GM13977 (cell line): ENCODE measurements around the gene CLCN3.

Experiments
- DNase-seq: peaks from one replicate; pipeline ENCODE4 v3.0.0; 2012; ENCODE audit warnings: low spot score
- in situ Hi-C: fragments of 300-500 bp; cut with MboI; formaldehyde crosslinking; loops from one replicate; pipeline ENCODE4 v1.12.0; 2022; ENCODE audit warnings: low sequenced_read_pairs, low pct_unique_long_range_greater_than_20kb, mixed read lengths, inconsistent platforms; ENCODE audit not compliant: unreplicated experiment
- TF ChIP-seq, protein P1 (sequence below): IDR thresholded peaks from 2 replicates; pipeline ENCODE4 v1.5.1; 2012; ENCODE audit warnings: mild to moderate bottlenecking, control low read depth; ENCODE audit not compliant: insufficient read depth; ENCODE audit errors: extremely low read depth, missing control alignments

CLCN3 gene

DNA sequence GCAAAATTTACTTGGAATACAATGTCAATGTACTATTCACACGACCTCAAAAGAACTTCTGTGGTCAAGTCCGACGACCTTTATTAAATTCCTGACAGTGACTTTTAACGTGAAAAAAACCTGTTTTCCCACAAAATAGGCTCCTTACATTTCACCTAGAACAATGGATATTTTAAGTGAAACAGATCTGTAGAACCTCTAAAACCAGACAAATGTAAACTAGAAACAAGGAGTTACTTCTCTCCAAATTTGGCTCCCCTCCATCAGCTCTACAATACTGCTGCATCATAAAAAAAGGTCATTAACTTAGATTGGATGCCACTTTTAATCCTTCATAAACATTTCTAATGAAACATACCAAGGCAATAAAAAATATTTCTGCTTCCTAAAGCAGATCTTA, 9.2 kb upstream of the CLCN3 start:
- in situ Hi-C loops, result loop anchor here (25.0 kb wide), 1 partner anchor 401 kb away; no protein-coding TSS in a partner anchor
- TF ChIP-seq, protein P1, sequence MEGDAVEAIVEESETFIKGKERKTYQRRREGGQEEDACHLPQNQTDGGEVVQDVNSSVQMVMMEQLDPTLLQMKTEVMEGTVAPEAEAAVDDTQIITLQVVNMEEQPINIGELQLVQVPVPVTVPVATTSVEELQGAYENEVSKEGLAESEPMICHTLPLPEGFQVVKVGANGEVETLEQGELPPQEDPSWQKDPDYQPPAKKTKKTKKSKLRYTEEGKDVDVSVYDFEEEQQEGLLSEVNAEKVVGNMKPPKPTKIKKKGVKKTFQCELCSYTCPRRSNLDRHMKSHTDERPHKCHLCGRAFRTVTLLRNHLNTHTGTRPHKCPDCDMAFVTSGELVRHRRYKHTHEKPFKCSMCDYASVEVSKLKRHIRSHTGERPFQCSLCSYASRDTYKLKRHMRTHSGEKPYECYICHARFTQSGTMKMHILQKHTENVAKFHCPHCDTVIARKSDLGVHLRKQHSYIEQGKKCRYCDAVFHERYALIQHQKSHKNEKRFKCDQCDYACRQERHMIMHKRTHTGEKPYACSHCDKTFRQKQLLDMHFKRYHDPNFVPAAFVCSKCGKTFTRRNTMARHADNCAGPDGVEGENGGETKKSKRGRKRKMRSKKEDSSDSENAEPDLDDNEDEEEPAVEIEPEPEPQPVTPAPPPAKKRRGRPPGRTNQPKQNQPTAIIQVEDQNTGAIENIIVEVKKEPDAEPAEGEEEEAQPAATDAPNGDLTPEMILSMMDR, result no peak
- DNase-seq, result no peak

DNA sequence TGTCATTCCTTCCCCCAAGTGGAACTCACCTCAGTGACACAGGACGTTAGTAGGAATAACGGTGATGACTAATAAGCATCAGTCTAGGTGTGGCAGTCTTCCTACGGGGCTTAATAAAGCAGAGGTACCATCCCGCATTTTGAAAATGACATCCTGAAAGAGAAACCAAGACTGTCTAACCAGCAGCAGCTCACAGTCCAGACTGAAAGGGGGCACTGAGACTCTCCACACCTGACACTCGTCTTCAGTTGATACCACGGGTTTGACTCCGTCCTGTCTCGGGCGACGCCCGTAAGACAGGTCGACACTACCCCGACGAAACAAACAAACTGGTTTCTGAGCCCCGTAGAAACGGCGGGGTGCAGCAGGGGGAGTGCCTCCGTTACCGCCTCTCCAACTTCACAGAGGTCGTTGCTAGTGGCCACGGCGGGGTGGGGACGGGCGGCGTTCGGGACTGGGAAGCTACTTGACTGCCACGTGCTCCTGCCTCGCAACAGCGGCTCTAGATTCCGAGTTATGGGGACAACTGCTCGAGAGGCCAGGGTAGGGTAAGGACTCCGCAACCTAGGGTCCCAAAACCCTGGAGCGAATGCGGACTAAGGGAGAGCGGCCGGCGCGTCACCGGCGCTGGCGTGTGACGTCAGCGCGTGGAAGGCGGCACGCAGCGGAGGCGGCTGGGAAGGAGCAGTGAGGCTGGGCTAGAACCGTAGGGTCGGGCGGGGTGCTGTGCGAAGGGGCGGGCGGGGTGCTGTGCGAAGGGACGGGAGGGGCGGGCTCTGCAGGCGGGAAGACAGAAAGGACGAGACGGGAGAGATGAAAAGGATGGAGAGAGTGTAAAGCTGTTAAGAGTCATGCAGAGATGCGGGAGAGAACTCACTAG, 8.1 kb upstream of the CLCN3 start, which contains the start of gene NEK1:
Gene NEK1, minus strand, starts transcription at position 593 of the 880 bp plus-strand sequence. CDS start 9,953 bp downstream, outside the sequence.
- peak; percentile 85 for DNase-seq
- in situ Hi-C loops, result loop anchor here (25.0 kb wide), 1 partner anchor 400 kb away; no protein-coding TSS in a partner anchor
- TF ChIP-seq, protein P1, result no peak

DNA sequence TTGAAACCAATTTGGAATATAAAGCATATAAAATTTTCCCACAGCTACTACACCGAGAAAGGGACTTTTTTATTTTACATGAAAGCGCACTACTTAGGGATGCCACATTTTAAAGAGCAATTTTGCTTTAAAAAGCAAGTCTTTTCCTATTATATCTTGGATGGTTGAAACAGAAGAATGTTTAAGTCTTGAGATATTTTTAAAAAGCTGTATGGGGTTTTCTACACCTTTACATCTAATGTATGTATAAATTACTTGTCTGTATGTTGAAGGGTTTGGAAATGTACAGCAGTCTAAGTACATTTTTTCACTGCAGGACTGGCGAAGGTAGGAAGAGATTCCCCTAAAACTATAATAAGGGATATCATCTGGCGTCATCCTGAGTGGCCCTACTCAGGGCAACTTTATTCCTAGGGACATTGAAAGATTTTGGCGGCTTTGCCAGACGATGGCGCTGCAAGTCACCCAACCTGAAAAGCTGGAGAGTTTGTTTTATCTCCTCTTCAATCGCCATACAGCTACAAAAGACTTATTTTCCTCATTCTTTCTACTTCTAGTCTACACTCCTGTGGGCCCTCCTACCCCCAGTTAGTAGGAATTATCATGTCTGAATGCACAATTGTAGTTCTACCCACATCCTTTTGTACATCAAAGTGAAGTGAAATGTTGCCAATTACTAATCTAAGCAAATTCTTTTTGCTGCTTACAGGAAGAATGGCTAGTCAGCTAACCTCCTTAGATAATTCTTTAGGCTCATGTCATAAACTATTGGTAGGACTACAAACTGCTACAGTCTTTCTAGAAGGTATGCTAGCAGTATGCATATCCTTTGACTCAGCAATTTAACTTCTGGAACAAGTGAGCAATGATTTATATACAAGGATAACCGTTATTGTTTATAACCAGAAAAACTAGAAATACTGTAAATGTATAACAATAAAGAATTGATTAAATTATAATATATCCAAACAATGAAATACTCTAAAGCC, 7.2 kb upstream of the CLCN3 start:
- DNase-seq, result peak; percentile 60
- TF ChIP-seq, protein P1, result peak; percentile 84
- in situ Hi-C loops, result loop anchor here (25.0 kb wide), 1 partner anchor 399 kb away; no protein-coding TSS in a partner anchor

DNA sequence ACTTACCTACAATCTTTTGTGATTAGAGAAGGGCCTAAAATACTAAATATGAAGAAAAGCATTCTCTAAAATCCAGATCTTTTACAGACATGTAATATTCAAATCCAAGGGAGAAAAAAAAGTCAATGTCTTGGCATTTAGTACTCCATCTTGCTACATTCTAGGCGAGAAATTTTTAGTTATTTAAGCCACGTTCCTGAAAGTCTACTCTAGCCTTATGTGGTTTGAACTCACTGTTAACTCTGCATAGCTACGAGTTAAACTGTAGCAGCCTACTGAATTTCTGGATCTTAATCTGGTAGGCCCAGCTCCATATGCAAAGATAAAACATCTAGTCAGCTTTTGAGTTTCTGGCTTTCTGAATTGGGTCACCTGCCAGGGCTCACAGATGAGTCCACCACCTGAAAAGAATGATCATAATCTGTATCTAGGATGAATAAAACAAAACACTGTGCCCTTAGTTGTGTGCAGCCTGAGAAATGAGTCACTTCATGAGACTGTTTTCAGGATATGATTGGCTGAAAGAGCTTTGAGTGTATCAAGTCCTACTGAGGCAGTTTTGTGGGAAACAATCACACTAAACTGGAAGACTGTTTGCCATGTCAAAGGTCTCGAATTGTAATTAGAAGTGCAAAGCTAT, 4.8 kb upstream of the CLCN3 start:
- in situ Hi-C loops, result loop anchor here (25.0 kb wide), 1 partner anchor 397 kb away; no protein-coding TSS in a partner anchor
- DNase-seq, result no peak
- TF ChIP-seq, protein P1, result no peak

DNA sequence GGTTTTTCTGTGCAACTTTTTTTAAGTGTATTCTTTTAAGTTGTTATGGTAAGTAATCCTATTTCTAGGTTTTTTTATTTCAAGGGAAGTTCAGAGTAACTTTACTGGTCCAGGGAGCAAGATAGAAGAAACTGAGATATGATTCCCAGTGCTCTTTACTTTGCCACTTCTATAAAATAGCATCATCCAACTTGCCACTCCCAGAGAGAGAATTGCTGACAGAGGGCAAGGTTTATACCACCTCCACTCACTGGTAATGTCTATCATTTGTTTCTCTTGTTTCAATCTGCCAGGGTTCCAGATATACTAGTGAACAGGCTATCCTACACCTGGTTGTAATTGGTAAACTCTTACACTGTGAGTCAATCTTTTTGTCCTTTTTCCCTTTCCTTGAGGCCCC, 3.5 kb upstream of the CLCN3 start:
- in situ Hi-C loops, result loop anchor here (25.0 kb wide), 1 partner anchor 395 kb away; no protein-coding TSS in a partner anchor
- TF ChIP-seq, protein P1, result no peak

More for the DNA sequence above, 3.5 kb upstream of the CLCN3 start:
- DNase-seq, result no peak
